Fibroblast of the aortic adventitia (primary cell): ENCODE data around the gene PCIF1. TPM values are rescaled to one million over a fixed set of nuclear protein-coding genes. Genes with fewer than 3 reads are reported as not detected.
A peak's percentile ranks its signal among the peaks of the same experiment; 100 is the strongest.

ENCODE experiments used
- DNase-seq: peaks from one replicate; pipeline ENCODE4 v3.0.0-alpha.2; 2010; ENCODE audit warnings: low read depth
- H3K4me3 ChIP-seq: 2 replicates; pipeline ENCODE4 v1.5.1; 2011; ENCODE audit warnings: low read depth, mild to moderate bottlenecking, control low read depth, low read length, moderate library complexity
- CTCF ChIP-seq: IDR thresholded peaks from 2 replicates; pipeline ENCODE4 v1.5.1; 2011; ENCODE audit warnings: mild to moderate bottlenecking, low read length, control low read depth, inconsistent platforms; ENCODE audit not compliant: insufficient read depth
- total RNA-seq: library from RNA; depleted of rRNA; stranded (reverse); fragments of >200 nt; gene quantifications from 2 replicates; pipeline ENCODE4 v1.2.3, GENCODE V29; 2012; ENCODE audit warnings: low replicate concordance

The PCIF1 gene
- total RNA-seq, 1 donor: 15.9 TPM

GRCh38 chr20:45919542-45920399, 14.7 kb upstream of the PCIF1 start:
- peak; percentile 89 for DNase-seq
- no peak for TF ChIP-seq CTCF
- H3K4me3 ChIP-seq: no peak overlapping the region

DNA sequence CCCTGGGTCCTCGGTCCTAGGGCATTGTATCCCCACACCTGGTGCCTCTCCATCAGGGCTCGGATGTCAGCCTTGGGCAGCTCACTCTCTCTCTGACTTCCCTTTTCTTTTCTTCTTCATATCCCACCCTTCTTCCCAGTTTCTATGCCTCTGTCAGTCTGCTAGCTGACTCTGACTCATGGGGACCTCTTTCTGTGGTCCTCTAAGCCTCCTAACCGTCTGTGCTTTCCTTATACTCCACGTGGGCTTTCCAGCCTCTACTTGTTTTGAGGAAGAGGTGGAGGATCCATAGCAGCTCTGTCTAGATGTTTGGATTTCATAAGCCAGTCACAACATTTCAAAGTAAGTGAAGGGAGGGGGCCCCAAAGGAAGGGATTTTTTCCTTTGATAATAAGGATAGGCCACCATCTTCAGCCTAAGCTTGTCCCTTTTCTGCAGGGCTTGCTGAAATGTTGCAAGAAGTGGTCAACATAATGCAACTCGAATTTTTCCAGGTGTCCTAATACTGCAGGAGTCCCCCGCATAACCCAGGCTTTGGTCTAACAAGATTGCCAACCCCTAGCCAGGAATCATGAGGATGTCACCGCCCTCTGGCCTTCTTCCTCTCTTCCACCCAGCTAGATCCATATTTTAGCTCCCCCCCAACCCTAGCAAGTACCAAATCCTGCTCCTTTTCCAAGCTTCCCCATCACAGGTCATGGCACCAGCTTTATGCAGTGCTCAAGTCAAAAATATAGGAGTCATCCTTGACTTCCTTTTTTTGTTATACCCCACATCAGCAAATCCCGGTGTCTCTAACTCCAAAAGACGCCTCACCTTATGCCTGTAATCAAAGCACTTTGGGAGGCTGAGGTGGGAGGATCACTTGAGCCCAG, 13.8 kb upstream of the PCIF1 start:
- H3K4me3 ChIP-seq: no peak overlapping the region
- TF ChIP-seq CTCF: no peak
- no peak for DNase-seq

- H3K4me3 ChIP-seq: no peak overlapping the region
- DNase-seq: no peak
- TF ChIP-seq CTCF: no peak
These were observed 12.9 kb upstream of the PCIF1 start for GRCh38 chr20:45921337-45922189.

DNA sequence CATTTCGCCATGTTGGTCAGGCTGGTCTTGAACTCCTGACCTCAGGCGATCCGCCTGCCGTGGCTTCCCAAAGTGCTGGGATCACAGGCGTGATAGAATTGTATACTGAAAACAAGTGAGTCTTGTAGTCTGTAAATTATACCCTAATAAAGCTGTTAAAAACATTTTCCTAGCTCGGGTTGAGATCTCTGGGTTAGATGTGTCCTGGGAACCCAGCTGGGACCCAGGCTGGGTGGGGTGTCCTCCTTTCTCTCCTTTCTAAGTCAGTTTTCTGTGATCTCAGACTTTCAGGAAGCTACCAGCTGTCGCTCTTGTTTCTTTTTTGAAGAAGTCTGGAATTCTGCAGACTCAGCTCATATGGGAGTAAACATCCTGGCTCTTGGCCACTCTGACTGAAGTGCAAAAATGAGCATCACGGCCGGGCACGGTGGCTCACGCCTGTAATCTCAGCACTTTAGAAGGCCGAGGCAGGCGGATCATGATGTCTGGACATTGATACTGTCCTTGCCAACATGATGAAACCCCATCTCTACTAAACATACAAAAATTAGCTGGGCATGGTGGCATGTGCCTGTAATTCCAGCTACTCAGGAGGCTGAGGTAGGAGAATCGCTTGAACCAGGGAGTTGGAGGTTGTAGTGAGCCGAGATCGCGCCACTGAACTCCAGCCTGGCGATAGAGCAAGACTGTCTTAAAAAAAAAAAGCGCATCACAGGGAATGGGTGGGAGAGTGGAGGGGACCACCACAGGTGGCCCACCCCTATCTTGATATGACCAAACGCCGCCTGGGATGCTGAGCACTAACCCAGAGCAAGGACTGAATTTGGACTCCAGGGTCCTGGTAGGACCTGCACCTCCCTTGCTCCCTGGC, 9.9 kb upstream of the PCIF1 start:
- DNase-seq: peak; percentile 57

DNA sequence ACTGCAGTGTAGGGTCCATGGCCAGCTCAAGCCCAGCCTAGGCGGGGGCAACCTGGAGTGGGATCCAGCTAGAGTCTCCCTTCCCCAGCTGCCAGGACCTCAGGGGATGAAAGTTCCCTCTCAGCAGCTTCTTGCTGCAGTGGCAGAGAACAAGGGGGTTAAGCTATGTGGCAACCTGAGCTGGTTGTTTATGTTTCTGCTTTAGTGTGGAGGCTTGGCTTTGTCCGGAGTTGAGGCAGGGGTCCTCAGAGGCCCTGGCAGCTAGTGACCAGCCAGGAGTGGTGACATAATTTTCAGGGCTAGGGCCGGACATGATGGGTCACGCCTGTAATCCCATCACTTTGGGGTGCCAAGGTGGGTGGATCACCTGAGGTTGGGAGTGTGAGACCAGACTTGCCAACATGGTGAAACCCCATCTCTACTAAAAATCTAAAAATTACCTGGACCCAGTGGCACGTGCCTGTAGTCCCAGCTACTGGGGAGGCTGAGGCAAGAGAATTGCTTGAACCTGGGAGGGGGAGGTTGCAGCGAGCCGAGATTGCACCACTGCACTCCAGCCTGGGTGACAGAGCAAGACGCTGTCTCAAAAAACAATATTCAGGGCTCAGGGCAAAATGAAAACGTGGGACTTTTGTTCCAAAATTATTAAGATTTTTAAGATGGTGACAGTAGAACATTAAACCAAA, 8.5 kb upstream of the PCIF1 start:
- DNase-seq: no peak
- no peak for TF ChIP-seq CTCF
- H3K4me3 ChIP-seq: no peak overlapping the region

More for the DNA sequence above, 9.9 kb upstream of the PCIF1 start:
- H3K4me3 ChIP-seq: no peak overlapping the region
- TF ChIP-seq CTCF: no peak
